AG08395 (cell line): Measurements from ENCODE around the gene LTA4H.
A peak's percentile ranks its signal among the peaks of the same experiment; 100 is the strongest.

Experiments
- DNase-seq: peaks from one replicate; pipeline ENCODE4 v3.0.0; 2012; ENCODE audit warnings: mixed read lengths, low spot score

Gene LTA4H

DNA sequence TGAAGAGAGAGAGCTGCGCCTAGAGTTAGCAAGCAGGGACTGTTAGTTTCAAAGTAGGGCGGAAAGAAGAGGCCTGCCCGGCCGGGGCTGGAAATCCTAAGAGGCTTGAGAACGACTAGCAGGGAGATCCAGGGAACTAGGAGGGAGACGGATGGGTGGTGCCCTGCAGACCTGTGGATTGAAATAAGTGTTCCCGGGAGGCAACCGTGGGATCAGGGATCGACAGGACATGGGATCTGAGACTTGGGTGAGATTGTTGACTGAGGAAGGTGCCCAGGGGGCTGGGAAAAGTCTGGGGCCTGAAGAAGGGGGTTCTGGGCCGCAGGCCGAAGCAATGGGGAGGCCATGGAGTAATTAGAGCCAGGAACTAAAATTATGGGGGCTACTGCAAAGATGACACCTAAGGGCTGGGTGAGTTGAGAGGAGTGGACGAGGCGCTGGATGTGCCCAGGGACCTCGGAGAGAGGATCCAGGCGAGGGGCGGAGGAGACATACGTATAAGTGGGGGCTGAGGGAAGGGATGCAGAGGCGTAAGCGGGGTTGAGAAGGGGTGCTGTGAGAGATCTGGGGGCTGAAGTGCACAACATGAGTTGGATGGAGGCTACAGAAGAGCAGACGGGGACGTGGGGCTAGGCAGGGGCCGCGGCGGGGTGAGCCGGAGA is 635 bp downstream of the LTA4H start:
- peak; percentile 38 for DNase-seq

DNA sequence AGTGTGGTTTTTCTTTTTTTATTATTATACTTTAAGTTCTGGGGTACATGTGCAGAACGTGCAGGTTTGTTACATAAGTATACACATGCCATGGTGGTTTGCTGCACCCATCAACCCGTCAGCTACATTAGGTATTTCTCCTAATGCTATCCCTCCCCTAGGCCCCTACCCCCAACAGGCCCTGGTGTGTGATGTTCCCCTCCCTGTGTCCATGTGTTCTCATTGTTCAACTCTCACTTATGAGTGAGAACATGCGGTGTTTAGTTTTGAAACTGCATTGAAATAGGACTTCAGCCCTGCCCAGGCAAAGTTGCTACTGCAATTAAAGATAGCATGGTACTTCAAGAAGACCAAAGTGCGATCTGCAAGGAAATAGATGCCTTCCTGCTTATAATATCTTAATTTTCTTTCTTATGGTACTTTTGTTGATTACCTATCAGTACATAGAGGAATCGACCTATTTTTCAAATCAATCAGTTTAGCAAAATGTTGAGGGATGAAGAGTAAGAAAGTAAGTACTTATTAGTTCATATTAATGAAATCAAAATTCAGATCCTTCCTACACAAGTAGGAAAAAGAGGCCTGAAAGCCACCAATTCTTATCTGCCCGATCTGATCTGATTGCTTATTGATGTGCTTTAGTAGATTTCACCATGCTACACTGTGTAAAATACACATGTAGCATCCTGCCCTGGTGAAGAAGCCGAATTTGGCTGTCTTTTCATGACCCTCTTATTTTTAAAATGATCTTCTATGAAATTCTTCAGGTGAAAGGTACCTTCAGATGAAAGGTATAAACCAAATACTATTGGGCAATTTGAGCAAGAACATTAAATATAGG is 1.6 kb downstream of the LTA4H start:
- no peak for DNase-seq

DNA sequence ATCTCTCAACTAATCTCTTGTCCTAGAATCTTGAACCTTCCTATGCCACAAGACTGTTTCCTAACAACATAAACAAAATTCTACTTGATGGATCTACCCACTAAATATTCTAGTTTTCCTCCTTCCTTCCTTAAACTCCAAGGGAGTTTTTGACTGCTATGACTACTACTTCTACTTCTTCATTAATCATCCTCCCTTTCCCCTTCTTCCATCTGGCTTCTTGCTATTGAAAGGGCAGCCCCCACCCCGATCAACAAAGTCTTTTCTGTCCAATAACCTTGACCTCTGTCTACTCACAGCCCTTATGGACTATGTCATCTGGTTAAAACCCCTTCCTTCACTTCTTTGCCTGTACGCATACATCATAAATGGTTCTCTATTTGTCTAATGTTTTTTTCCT is 5.6 kb downstream of the LTA4H start:
- no peak for DNase-seq

DNA sequence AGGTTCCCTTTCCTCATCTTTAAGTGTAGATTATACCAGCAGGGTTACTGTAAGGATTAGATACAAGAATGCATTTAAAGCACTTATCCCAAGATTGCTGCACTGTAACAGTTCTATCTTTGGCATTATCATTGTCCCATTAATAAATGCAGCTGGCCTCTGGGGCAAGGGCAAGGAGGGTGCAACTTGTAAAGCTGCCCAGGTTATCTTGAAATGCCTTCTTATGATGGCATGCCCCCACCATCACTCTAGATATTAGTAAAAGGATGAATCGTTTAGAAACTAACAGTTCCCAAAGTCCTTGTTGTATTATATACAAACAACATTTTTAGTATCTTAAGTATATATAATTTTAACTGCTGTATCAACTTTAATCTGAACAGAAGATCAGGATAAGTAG is 6.8 kb downstream of the LTA4H start:
- no peak for DNase-seq

DNA sequence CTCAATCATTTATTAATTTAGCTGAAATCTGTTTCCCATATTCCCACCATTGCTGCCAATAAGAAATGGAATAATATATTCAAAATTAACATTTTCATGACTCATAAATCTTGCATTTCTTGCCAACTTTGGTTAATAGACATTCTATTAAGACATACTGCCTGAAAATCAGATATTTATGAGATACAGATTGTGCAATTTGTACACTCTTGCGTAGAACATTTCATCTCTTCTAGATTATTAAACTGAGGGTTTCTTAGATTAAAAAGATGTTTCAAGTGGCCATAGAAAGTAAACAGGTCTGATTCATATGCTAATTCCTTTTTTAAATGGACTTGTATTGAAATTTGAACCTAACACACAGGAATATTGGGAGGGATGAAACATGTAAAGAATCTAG is 9.1 kb downstream of the LTA4H start:
- no peak for DNase-seq

DNA sequence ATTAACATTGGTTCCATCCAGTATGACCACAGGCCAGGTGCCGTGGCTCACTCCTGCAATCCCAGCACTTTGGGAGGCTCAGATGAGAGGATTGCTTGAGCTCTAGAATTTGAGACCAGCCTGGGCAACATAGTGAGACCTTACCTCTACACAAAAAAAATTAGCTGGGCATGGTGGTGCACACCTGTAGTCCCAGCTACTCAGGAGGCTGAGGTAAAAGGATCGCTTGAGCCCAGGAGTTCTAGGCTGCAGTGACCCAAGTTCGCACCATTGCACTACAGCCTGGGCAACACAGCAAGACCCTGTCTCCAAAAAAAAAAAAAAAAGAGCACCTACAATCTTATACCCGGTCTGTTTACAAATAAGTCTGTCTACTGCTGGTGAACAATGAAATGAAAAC is 9.9 kb downstream of the LTA4H start:
- no peak for DNase-seq

DNA sequence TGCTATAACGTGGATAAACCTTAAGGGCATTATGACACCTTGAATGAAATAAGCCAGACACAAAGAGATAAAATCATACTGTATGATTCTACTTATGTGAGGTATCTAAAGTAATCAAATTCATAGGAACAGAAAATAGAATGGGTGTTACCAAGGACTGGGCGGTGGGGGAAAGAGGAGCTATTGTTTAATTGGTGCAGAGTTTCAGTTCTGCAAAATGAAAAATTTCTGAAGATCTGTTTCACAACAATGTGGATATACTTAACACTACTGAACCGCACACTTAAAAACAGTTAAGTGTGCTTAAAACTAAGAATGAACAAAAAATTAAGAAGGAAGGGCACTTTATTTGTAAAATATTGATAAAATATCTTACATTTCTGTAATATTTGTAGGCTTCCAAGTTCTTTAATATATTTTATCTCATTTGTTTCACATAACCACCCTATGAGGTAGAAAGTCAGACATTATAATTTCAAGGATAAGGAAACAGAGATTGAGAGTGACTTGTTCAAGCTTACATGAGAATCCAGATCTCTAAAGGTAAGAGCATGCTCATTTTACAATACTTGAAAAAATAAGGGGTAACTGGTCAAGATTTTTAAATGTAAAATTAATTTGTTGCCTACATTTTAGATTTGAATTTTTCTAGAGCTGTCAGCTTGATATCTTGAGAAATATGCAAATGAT is 14.9 kb downstream of the LTA4H start:
- DNase-seq, result no peak

DNA sequence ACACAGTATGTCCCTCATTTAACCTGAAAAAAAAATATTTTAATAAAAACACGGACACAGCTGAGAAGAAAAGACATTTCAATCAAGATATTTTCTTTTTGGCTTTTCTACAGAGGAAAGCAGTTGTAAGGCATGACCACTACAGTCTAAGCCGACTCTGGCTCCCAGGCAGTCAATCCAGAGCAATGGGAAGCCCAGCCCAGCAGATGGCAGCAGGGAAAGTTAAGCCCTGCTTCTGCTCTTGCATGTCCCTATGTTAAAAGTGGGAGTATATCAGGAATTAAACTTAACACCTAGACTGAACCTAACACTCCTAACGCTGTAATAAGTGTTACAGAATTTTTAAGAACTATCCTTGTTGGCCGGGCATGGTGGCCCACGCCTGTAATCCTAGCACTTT is 19.7 kb downstream of the LTA4H start:
- peak; percentile 30 for DNase-seq

DNA sequence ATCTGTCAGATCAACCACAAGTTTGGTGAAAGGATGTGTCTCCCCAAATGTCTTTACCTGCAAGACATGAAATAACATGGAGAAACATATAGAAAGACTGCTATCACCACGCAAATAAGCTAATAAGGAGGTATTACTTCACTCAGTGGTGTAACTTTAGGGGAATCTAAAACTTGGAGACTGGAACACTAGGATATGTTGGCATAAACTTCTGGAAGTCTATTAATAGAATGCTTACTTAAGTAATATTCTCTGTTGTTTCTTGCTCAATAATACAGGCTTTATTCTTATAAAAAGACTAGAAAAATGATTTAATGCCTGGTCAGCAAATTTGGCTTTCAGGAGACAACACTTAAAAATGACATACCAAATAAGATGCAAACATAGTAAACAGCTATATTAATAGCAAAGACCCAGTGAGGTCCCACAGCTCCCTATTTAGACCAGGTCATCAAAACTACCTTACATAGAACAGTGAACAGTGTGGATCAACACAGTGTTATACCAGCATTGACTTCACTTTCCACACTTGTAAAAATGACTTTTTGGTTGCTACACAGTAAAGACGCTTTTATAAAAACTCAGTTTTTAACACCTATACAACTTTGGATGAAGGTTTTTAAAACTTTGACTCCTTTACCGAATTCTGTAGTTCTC is 20.3 kb downstream of the LTA4H start:
- no peak for DNase-seq

DNA sequence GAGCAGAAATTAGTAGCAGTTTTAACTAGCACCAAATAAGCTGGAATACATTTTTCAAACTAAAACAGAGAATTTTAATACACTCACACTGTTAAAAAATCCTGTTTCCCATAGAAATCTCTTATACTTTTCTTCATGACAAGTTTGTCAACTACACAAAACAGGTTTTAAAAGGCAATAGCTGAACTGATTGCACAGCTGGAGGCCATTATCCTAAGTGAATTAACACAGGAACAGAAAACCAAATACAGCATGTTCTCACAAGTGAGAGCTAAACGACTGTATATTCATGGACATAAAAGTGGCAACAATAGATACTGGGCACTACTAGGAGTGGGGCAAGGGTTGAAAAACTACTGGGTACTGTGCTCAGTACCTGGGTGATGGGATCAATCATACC is 27.7 kb downstream of the LTA4H start:
- no peak for DNase-seq

DNA sequence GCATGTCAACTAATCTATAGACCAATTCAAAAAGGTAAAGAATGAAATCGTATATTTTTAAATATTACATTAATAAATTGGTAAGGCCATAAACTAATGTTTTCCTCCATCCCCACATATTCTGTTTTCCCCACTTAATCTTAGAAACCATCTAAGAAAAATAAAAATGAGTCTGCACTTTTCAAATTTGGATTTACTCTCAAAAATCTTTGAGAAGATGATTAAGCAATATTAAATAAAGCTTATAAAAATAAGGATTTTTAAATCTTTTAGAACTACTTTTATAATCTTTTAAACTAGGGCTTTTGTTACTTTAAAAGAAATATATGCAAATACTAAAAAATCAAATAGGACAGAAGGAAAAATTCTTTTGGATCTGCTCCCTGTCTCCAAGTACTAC is 28.7 kb downstream of the LTA4H start:
- no peak for DNase-seq

DNA sequence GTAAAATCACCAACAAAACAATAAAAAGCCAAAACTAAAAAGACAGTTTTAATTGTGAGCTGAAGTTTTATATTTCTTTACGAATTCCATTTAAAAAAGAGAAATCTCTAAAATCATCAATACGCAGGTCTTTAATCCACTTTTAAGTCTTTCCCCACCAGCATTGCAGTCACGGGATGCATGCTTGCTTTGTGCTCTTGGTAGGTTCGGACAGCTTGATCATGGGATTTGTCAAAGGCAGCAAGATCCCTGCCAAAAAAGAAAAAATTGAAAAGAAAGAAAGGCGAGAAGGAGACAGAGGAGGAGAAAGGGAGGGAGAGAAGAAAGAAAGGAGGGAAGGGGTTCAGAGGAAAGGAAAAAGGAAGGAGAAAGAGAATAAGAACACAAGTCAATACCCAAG is 34.5 kb downstream of the LTA4H start:
- no peak for DNase-seq

DNA sequence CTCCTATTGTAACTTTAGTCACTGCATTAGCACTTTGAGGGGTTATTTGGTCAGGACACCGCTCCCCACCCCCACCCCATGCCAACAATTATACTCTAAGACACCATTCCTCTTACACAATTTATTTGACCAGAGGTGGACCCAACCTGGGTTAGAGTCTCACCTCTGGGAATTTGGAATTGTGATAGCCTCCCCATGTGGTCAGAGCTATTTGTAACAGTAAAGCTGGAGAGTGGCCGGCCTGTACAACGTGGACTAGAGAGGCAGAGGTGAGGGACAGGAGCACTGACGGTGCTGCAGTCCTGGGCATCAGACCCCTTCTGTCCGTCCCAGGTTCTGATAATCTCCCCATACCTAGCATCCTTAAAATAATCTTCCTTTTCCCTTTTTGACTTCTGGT is 35.9 kb downstream of the LTA4H start:
- no peak for DNase-seq

DNA sequence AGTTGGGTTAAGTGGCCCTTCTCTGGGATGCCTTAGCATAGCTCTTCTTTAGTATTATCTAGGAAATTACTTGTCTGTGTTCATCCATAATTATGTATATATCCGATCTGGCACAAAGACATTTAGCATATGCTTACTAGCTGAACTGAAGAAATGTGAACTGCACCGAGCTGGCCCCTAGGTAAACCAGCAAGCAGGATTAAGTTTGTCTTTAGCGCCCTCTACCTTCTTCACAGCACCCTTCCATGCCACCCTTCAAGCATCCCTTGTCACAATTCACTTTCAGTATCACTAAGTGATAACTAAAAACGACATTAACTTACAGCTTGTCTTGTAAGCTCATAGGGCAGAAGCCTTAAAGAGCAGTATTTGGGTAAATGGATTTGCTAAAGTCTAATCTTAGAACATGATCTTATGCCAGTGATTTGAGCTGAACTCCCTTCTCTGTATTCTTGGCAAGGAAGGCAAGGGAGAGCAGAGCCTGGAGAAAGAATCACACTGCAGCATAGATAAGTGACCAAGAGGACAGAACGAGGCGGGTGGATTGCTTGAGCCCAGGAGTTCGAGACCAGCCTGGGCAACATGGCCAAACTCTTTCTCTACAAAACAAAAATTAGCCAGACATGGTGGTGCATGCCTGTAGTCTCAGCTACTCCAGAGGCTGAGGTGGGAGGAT is 36.6 kb downstream of the LTA4H start:
- peak; percentile 55 for DNase-seq

DNA sequence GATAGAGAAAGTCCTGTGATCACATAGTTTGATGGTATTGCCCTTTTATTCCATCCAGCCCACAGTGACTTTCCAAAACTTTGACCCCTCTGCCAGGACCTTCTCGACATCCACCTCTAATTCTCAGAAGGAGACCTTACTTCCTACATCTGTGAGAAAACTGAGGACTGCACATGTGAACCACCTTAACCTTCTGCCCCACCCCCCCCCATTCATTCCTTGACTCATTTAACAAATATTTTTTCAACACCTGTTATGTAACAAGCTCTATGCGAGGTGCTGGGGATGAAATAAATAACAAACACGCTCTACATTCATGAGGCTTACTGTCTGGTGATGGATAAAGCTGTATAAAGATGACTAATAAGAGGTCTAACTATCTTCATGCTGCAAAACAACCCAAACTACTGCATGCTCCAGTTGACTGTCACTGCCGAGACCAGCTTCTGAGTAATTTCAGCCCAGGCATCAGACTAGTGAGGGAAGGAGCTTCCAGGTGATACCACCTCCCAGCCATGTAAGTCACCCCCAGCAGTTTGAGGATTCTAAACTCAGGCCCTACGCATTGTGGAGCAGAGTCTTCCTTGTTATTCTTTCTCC is 37.4 kb downstream of the LTA4H start:
- DNase-seq, result no peak

DNA sequence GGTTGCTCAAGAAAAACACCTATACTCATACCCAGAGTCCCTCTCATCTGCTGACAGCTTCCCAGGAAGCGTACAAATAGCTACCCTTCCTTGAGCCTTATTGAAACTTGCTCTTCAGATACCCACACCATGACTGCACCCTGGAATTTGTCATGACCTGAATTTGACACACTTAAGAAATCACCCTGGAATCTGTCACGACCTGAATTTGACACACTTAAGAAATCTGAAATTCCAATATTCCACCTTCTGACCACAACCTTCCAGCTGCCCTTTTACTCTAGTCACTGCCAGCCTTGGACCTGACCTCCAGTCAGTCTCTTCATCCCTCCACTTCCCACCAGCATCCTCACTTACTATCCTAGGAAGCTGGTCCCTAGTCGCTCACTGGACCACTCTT is 38.1 kb downstream of the LTA4H start:
- no peak for DNase-seq

DNA sequence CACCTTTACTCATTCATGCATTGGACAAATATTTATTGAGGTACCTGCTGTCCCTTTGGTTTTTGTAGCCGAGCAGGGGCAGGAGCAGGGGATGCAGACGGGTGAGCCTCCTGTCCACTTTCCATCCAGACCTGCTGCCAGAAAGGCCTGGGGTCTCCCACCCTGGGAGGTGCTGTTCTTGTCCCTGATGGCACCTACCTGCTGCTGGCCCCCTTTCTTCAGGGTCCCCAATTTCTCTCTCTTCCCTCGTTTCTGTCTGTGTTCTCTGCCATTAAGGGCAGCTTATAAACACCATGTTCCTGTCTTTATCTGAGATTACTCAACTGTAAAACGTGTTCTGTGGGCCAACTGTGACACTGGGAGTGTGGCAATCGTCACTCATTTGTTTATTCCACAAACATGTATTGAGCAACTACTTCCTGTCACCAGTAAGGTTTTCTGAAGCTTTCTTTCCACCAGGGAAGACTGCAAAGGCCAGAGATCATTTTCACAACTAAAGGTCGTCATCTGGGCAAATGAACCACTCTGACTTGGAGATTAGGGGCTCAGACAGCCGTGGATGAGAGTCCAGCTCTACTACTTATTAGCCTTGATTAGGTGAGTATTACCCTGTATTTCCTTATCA is 39.2 kb downstream of the LTA4H start, which contains the start of gene HAL:
Gene HAL, minus strand, starts transcription at position 311 of the 625 bp plus-strand sequence. CDS start 434 bp downstream, outside the sequence.
- DNase-seq, result no peak

DNA sequence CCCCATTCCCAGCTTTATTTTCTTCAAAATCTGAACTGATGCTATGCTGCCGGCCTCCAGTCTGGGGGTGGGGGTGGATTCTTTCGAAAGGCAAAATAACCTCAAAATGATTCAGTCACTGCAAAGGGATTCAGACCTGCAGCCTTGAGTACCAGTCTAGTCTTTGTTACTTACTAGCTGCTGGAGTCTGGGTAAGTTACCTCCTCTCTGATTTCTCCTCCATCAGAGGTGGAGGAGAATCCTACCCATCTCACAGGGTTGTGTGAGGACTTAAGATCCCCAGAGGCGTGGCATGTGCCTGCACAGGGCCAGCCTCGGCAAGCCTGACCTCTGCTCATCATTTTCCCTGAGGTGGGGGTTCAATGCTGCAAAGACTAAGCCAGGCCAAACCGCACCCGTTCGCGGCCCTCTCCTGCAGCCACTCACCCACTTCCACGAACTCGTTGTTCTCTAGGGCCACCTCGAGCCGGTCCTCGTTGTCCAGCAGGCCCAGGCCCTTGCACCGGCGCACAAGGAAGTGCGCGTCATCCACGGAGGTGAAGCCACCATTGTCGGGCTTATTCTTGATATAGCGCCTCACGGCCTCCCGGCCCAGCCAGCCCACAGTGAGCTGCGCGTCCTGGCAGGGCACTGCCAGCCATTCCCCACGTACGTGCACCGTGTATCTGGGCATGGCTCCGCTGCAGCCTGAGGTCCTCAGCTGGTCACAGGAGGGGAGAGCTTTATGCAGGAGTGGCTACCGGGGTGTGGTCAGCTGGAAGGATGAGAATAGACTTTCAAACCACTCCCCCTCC is 40.0 kb downstream of the LTA4H start:
- DNase-seq, result no peak

DNA sequence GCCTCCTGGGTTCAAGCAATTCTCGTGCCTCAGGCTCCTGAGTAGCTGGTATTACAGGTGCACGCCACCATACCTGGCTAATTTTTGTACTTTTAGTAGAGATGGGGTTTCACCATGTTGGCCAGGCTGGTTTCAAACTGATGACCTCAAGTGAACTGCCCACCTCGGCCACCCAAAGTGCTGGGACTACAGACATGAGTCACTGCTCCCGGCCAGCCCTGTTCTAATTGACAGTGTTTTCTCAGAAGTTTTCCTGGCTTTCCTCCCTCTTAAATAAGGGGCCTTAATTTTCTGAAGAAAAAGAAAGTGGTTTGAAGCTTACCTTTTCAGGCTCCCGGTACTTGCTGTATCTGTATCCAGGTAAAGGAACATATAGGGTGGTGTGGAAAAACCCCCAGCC is 40.9 kb downstream of the LTA4H start:
- no peak for DNase-seq

DNA sequence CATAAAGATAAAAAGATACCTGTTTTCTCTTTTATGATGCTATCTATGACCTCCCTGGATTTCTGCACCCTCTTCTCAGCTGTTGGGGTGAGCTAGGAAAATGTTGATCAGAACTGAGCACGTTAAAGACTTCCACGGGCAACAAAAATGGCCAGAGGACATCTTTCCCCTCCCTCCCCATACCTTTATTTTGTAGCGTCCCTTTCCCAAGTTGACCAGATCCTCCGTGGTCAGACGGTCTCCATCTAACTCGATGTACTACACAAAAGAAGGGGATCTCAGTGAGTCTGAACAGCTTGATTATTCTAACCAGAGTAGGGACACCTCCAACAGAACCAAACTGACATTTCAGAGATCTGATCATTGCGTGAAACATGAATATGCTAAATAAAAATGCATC is 41.5 kb downstream of the LTA4H start:
- DNase-seq, result no peak
